Measurements from ENCODE around the gene CNTN1. TPM values are rescaled to one million over a fixed set of nuclear protein-coding genes. Genes with fewer than 3 reads are reported as not detected.

Gene CNTN1
- total and polyA plus RNA-seq, 11 donors = 0.01 to 0.66 (median 0.20) TPM; not detected in 2

- peaks cover 0 to 5% (median 0%) of the 10 kb centered on the region in 12 donors for H3K9me3 ChIP-seq
- intact Hi-C loops (cut with DNase I) = no loop called here
- DNase-seq (no peak), ATAC-seq (no peak)
- H3K36me3 ChIP-seq = no peaks in the 10 kb centered on the region
- H3K27ac ChIP-seq = no peak overlapping the region
- WGBS, 4 donors = 79 to 84% (median 79%) methylated on average over 2 of the region's 2 CpGs
- no peak overlapping the region for H3K4me3 ChIP-seq
- H3K4me1 ChIP-seq = no peaks in the 10 kb centered on the region
- no peak for TF ChIP-seq CTCF (IDR thresholded peaks at IDR 0.05)
- TF ChIP-seq POLR2A (IDR thresholded peaks at IDR 0.05) = no peak
- H3K27me3 ChIP-seq = no peaks in the 10 kb centered on the region
These were observed 397.2 kb downstream of the CNTN1 start for GRCh38 chr12:41089438-41089837.

- 69 to 86% (median 79%) methylated on average over 1 of the region's 1 CpG for WGBS, 4 donors
- H3K4me3 ChIP-seq = no peak overlapping the region
- no peaks in the 10 kb centered on the region for H3K36me3 ChIP-seq
- no peak for TF ChIP-seq POLR2A (IDR thresholded peaks at IDR 0.05)
- TF ChIP-seq CTCF (IDR thresholded peaks at IDR 0.05) = no peak
- H3K27ac ChIP-seq = no peak overlapping the region
- ATAC-seq (no peak), DNase-seq (no peak)
- no peaks in the 10 kb centered on the region for H3K27me3 ChIP-seq
- H3K4me1 ChIP-seq = no peaks in the 10 kb centered on the region
- intact Hi-C loops (cut with DNase I) = no loop called here
- peaks cover 0 to 5% (median 0%) of the 10 kb centered on the region in 12 donors for H3K9me3 ChIP-seq
These were observed 399.9 kb downstream of the CNTN1 start for GRCh38 chr12:41092115-41092514.

- ATAC-seq = no peak
- Histone ChIP-seq H3K27me3 (no peaks in the 10 kb centered on the region), H3K27ac (no peak overlapping the region), H3K36me3 (no peaks in the 10 kb centered on the region), H3K4me3 (no peak overlapping the region), H3K4me1 (no peaks in the 10 kb centered on the region), H3K9me3 (peaks cover 0 to 5% (median 0%) of the 10 kb centered on the region in 12 donors)
- DNase-seq = no peak
- intact Hi-C loops (cut with DNase I) = no loop called here
- TF ChIP-seq CTCF (IDR thresholded peaks at IDR 0.05) = no peak
- no peak for TF ChIP-seq POLR2A (IDR thresholded peaks at IDR 0.05)
- WGBS, 4 donors = 84 to 97% (median 91%) methylated on average over 1 of the region's 1 CpG
These were observed 404.6 kb downstream of the CNTN1 start for GRCh38 chr12:41096797-41097196.

GRCh38 chr12:41100572-41100971, 408.3 kb downstream of the CNTN1 start:
- H3K4me1 ChIP-seq = no peaks in the 10 kb centered on the region
- no peak for TF ChIP-seq CTCF (IDR thresholded peaks at IDR 0.05)
- no peak for TF ChIP-seq POLR2A (IDR thresholded peaks at IDR 0.05)
- no peaks in the 10 kb centered on the region for H3K27me3 ChIP-seq
- ATAC-seq = no peak
- no peak overlapping the region for H3K4me3 ChIP-seq
- no peaks in the 10 kb centered on the region for H3K9me3 ChIP-seq
- WGBS, 4 donors = 30 to 53% (median 46%) methylated on average over 1 of the region's 1 CpG
- no peak for DNase-seq
- no peak overlapping the region for H3K27ac ChIP-seq
- intact Hi-C loops (cut with DNase I) = no loop called here
- H3K36me3 ChIP-seq = no peaks in the 10 kb centered on the region
